Activated CD4-positive, alpha-beta memory T cell treated with anti-CD3 and anti-CD28 coated beads for 36 hours (primary cell): ENCODE results near the gene TAS2R50. TPM values are rescaled to one million over a fixed set of nuclear protein-coding genes. Genes with fewer than 3 reads are reported as not detected.
A peak's percentile ranks its signal among the peaks of the same experiment; 100 is the strongest.

ENCODE experiments used
- CTCF ChIA-PET: fragments of 350-600 bp; sonication (Branson Sonifier 250); formaldehyde crosslinking; loops from one replicate; lab custom pipeline; 2021; ENCODE audit warnings: antibody characterized with exemption, inconsistent platforms; lab: Charles Lee
- POLR2A ChIA-PET: fragments of 350-600 bp; sonication (Branson Sonifier 250); formaldehyde crosslinking; loops from one replicate; lab custom pipeline; 2021; ENCODE audit warnings: antibody characterized with exemption; lab: Charles Lee
- DNase-seq: peaks from one replicate; pipeline ENCODE4 v3.0.0-alpha.2; 2020
- H3K27ac Mint-ChIP-seq: one replicate; pipeline ENCODE4 v1.8.0; 2021; ENCODE audit warnings: mixed read lengths
- H3K27me3 Mint-ChIP-seq: one replicate; pipeline ENCODE4 v1.8.0; 2021; ENCODE audit warnings: mixed read lengths
- H3K36me3 Mint-ChIP-seq: one replicate; pipeline ENCODE4 v1.8.0; 2021; ENCODE audit warnings: mixed read lengths
- H3K4me1 Mint-ChIP-seq: one replicate; pipeline ENCODE4 v1.8.0; 2021; ENCODE audit warnings: low read depth, mixed read lengths
- H3K4me3 Mint-ChIP-seq: one replicate; pipeline ENCODE4 v1.8.0; 2021; ENCODE audit warnings: mild to moderate bottlenecking, mixed read lengths
- H3K9me3 Mint-ChIP-seq: one replicate; pipeline ENCODE4 v1.8.0; 2021; ENCODE audit warnings: mixed read lengths
- intact Hi-C: fragments of 100-400 bp; cut with micrococcal nuclease; formaldehyde crosslinking; loops from one replicate; pipeline ENCODE4 v1.15.1; 2023
- total RNA-seq, 2 experiments: library from RNA; stranded (reverse); gene quantifications; one replicate each; pipeline ENCODE4 v1.2.3, GENCODE V29; 2021

The TAS2R50 gene
- total RNA-seq, 2 experiments from 2014 or later: not detected

DNA sequence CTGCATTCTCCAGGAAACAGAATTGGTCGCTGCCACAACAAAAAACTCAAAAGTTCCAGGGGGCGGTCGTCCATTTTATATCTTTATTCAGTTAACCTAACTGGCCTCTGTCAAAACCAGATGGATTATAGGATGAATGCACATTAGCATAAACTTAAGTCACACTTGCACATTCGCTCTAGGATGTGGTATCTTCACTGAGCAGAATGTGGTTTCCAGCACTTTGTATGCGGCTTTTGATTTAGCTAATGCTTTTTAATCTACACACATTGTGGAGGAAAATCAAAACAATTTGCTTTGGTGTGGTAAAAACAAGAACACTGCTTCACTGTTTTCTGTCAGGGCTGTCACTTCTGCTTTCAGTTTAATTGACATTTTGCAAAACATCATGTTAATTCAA lies 4.5 kb downstream of the TAS2R50 start:
- peak; percentile 28 for DNase-seq
- ChIA-PET CTCF (interaction anchor here (1.0 kb wide), 1 partner anchor 218 kb away, joined by 4 read pairs; no protein-coding TSS in a partner anchor), POLR2A (no interaction called here)
- Mint-ChIP-seq H3K36me3 (peaks cover 5% of the 10 kb centered on the region), H3K4me3 (no peak overlapping the region), H3K27me3 (peaks cover 16% of the 10 kb centered on the region), H3K9me3 (no peaks in the 10 kb centered on the region), H3K27ac (no peak overlapping the region), H3K4me1 (peaks cover 22% of the 10 kb centered on the region)
- intact Hi-C loops: loop anchor here (2.0 kb wide), 1 partner anchor 189 kb away; the partner anchor contains the start of gene SMIM10L1

DNA sequence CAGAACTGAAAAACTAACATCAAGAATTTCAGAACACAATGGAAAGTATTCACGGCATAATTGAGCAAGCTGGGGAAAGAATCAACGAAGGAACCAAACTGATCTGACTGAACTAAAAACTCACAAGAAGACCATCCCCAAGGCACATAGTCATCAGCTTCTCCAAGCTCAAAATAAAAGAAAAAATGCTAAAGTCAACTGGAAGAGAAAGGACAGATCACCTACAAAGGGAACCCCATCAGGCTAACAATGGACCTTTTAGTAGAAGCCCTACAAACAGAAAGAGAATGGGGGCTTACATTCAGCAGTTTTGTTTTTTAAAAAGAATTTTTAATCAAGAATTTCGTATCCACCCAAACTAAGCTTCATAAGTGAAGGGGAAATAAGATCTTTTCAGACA lies 11.7 kb downstream of the TAS2R50 start:
- Mint-ChIP-seq H3K27me3 (peaks cover 10% of the 10 kb centered on the region), H3K4me3 (no peak overlapping the region)

GRCh38 chr12:10968765-10969456 lies 17.8 kb downstream of the TAS2R50 start:
- peaks cover 2% of the 10 kb centered on the region for H3K36me3 Mint-ChIP-seq
- no peak for DNase-seq
- intact Hi-C loops: no loop called here
- H3K4me1 Mint-ChIP-seq: no peaks in the 10 kb centered on the region
- H3K9me3 Mint-ChIP-seq: no peaks in the 10 kb centered on the region
- POLR2A ChIA-PET: no interaction called here
- H3K27me3 Mint-ChIP-seq: no peaks in the 10 kb centered on the region
- CTCF ChIA-PET: interaction anchor here (0.6 kb wide), 1 partner anchor 114 kb away, joined by 3 read pairs; no protein-coding TSS in a partner anchor
- H3K4me3 Mint-ChIP-seq: no peak overlapping the region
- H3K27ac Mint-ChIP-seq: no peak overlapping the region

More for the DNA sequence above, 11.7 kb downstream of the TAS2R50 start:
- H3K9me3 Mint-ChIP-seq: no peaks in the 10 kb centered on the region
- H3K27ac Mint-ChIP-seq: no peak overlapping the region
- intact Hi-C loops: no loop called here
- DNase-seq: no peak
- POLR2A ChIA-PET: no interaction called here
- H3K36me3 Mint-ChIP-seq: peaks cover 5% of the 10 kb centered on the region
- no peaks in the 10 kb centered on the region for H3K4me1 Mint-ChIP-seq
- CTCF ChIA-PET: no interaction called here

DNA sequence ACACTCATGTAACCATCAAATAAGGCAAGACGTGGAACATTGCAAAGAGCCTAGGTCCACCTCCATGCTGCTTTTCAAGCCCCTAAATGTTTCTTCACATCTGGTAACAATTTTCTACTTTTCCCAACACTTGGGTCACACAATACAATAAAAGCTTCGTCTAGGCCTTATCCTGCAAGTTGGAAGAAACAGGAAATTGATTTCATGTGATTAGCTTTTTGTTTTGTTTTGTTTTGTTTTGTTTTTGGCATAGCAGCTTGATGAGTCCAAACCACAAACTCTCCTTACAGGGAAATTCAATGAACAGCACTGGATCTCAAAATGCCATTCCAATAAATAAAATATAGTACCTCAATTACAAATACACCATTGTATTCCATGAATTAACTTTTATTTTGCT lies 19.3 kb downstream of the TAS2R50 start:
- Mint-ChIP-seq H3K4me1 (no peaks in the 10 kb centered on the region), H3K9me3 (no peaks in the 10 kb centered on the region), H3K4me3 (no peak overlapping the region), H3K27me3 (no peaks in the 10 kb centered on the region), H3K27ac (no peak overlapping the region), H3K36me3 (peaks cover 2% of the 10 kb centered on the region)
- CTCF ChIA-PET: no interaction called here
- no peak for DNase-seq
- intact Hi-C loops: no loop called here
- POLR2A ChIA-PET: no interaction called here

DNA sequence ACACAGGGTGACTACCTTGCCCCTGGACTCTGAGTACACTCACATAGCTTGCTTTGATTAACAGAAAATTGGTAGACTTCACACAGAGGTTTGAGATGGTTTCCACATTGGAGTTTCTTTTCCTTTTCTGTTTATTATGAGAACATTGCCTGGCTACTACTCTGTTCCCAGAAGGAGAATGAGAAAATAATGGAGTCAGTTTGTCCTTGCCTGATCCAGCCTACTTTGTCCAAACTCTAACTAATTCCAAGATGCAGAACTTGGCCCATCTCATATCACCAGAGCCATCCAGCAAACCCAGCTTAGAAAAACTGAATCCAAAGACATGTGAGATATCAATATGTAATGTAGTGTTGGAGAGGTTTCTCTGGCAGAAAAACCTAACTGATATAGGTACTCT lies 20.4 kb downstream of the TAS2R50 start:
- Mint-ChIP-seq H3K4me1 (peaks cover under 1% of the 10 kb centered on the region), H3K27ac (no peak overlapping the region), H3K9me3 (no peaks in the 10 kb centered on the region), H3K36me3 (peaks cover 2% of the 10 kb centered on the region), H3K27me3 (no peaks in the 10 kb centered on the region), H3K4me3 (no peak overlapping the region)
- intact Hi-C loops: no loop called here
- POLR2A ChIA-PET: no interaction called here
- no peak for DNase-seq
- CTCF ChIA-PET: no interaction called here

GRCh38 chr12:10965476-10965875 lies 21.2 kb downstream of the TAS2R50 start:
- H3K27me3 Mint-ChIP-seq: no peaks in the 10 kb centered on the region
- no peaks in the 10 kb centered on the region for H3K9me3 Mint-ChIP-seq
- POLR2A ChIA-PET: no interaction called here
- intact Hi-C loops: no loop called here
- H3K36me3 Mint-ChIP-seq: peaks cover 2% of the 10 kb centered on the region
- no peak overlapping the region for H3K4me3 Mint-ChIP-seq
- CTCF ChIA-PET: no interaction called here
- H3K4me1 Mint-ChIP-seq: peaks cover 7% of the 10 kb centered on the region
- no peak for DNase-seq
- no peak overlapping the region for H3K27ac Mint-ChIP-seq

- intact Hi-C loops: no loop called here
- H3K27me3 Mint-ChIP-seq: no peaks in the 10 kb centered on the region
- CTCF ChIA-PET: no interaction called here
- no peak overlapping the region for H3K27ac Mint-ChIP-seq
- H3K4me1 Mint-ChIP-seq: peaks cover 19% of the 10 kb centered on the region
- peaks cover 1% of the 10 kb centered on the region for H3K36me3 Mint-ChIP-seq
- no peak for DNase-seq
- POLR2A ChIA-PET: interaction anchor here (0.6 kb wide), 1 partner anchor 266 kb away, joined by 3 read pairs; no protein-coding TSS in a partner anchor
- H3K4me3 Mint-ChIP-seq: no peak overlapping the region
- H3K9me3 Mint-ChIP-seq: peaks cover 5% of the 10 kb centered on the region
These were observed 26.5 kb downstream of the TAS2R50 start for GRCh38 chr12:10960211-10960610.

GRCh38 chr12:10959804-10960203 lies 26.9 kb downstream of the TAS2R50 start:
- Mint-ChIP-seq H3K36me3 (peaks cover 1% of the 10 kb centered on the region), H3K4me1 (peaks cover 19% of the 10 kb centered on the region), H3K9me3 (peaks cover 9% of the 10 kb centered on the region), H3K27me3 (no peaks in the 10 kb centered on the region), H3K4me3 (no peak overlapping the region), H3K27ac (no peak overlapping the region)
- ChIA-PET POLR2A (interaction anchor here (0.6 kb wide), 1 partner anchor 266 kb away, joined by 3 read pairs; no protein-coding TSS in a partner anchor), CTCF (no interaction called here)
- intact Hi-C loops: no loop called here
- no peak for DNase-seq

DNA sequence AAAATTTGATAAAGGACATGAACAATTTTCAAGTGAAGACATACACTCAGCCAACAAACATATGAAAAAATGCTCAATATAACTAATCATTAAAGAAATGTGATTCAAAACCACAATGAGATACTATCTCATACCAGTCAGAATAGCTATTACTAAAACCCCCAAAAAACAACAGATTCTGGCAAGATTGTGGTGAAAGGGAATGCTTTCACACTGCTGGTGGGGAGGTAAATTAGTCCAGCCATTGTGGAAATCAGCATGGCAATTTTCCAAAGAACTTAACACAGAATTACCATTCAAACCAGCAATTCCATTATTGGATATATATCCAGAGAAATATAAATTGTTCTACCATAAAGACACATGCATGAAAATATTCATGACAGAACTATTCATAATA lies 29.0 kb downstream of the TAS2R50 start:
- no peak overlapping the region for H3K27ac Mint-ChIP-seq
- no peak overlapping the region for H3K4me3 Mint-ChIP-seq
- CTCF ChIA-PET: no interaction called here
- H3K36me3 Mint-ChIP-seq: peaks cover 1% of the 10 kb centered on the region
- no peak for DNase-seq
- POLR2A ChIA-PET: no interaction called here
- intact Hi-C loops: no loop called here
- H3K4me1 Mint-ChIP-seq: peaks cover 19% of the 10 kb centered on the region
- H3K27me3 Mint-ChIP-seq: no peaks in the 10 kb centered on the region
- H3K9me3 Mint-ChIP-seq: peaks cover 10% of the 10 kb centered on the region

DNA sequence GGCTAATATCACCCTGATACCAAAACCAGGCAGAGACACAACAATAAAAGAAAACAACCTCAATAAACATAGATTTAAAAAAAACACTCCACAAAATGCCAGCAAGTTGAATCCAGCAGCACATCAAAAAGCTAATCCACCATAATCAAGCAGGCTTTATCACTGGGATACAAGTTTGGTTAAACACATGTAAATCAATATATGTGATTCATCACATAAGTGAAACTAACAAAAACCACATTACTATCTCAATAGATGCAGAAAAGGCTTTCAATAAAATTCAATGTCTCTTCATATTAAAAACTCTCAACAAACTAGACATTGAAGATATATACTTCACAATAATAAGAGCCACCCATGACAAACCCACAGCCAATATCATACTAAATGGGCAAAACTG lies 30.6 kb downstream of the TAS2R50 start:
- no peak overlapping the region for H3K27ac Mint-ChIP-seq
- intact Hi-C loops: no loop called here

DNA sequence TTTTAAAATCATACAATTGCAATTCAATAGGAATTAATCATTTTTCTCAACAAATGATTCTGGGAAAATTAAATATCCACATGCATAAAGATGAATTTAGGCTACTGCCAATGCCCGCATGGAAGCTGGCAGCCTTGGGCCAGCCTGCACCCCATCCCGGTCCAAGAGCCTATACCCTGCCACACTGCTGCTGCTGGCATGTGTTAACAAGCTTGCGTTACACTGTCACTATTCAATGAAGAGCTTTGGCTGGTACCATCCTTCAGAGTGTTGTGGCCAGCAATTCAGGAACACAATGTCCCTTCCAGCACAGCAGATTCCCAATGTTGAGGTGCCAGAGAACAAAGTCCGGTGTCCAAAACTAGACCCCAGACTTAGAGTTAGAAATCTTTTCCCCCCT lies 34.1 kb downstream of the TAS2R50 start:
- Mint-ChIP-seq H3K9me3 (peaks cover 16% of the 10 kb centered on the region), H3K4me1 (peaks cover 4% of the 10 kb centered on the region), H3K36me3 (peaks cover 6% of the 10 kb centered on the region), H3K27ac (no peak overlapping the region), H3K4me3 (no peak overlapping the region), H3K27me3 (no peaks in the 10 kb centered on the region)
- no peak for DNase-seq
- ChIA-PET POLR2A (no interaction called here), CTCF (no interaction called here)
- intact Hi-C loops: no loop called here

More for the DNA sequence above, 30.6 kb downstream of the TAS2R50 start:
- Mint-ChIP-seq H3K9me3 (peaks cover 10% of the 10 kb centered on the region), H3K4me3 (no peak overlapping the region), H3K27me3 (no peaks in the 10 kb centered on the region), H3K4me1 (peaks cover 17% of the 10 kb centered on the region), H3K36me3 (peaks cover 3% of the 10 kb centered on the region)
- DNase-seq: no peak
- ChIA-PET CTCF (interaction anchor here (0.7 kb wide), 1 partner anchor 779 kb away, joined by 3 read pairs; no protein-coding TSS in a partner anchor), POLR2A (no interaction called here)

GRCh38 chr12:10943167-10943566 lies 43.5 kb downstream of the TAS2R50 start:
- Mint-ChIP-seq H3K27ac (no peak overlapping the region), H3K4me1 (no peaks in the 10 kb centered on the region), H3K27me3 (no peaks in the 10 kb centered on the region), H3K4me3 (no peak overlapping the region), H3K36me3 (no peaks in the 10 kb centered on the region), H3K9me3 (peaks cover 11% of the 10 kb centered on the region)
- intact Hi-C loops: no loop called here
- POLR2A ChIA-PET: no interaction called here
- DNase-seq: no peak
- CTCF ChIA-PET: no interaction called here
